H1 (cell line): ENCODE results near the gene AIF1L.

Source experiments
- CTCF ChIP-seq, 3 experiments: IDR thresholded peaks; 1 replicate in 2 of 3; 2 replicates in 1 of 3; pipeline versions ENCODE4 v1.5.1 to v1.6.1; 2011; ENCODE audit warnings: low read length in 3 of 3, mild to moderate bottlenecking in 3 of 3, inconsistent platforms in 2 of 3, low read depth in 1 of 3, moderate library complexity in 1 of 3; ENCODE audit not compliant: insufficient read depth in 1 of 3; ENCODE audit errors: control extremely low read depth in 1 of 3
- RFX5 ChIP-seq: IDR thresholded peaks from 2 replicates; pipeline ENCODE4 v1.6.1; 2011; ENCODE audit warnings: low read depth, low read length, improper control_type of control experiment, borderline replicate concordance
- SP1 ChIP-seq: IDR thresholded peaks from 2 replicates; pipeline ENCODE4 v1.6.1; 2011; ENCODE audit warnings: low read depth, low read length
- SUZ12 ChIP-seq: fragments of 200-600 bp; sonication (generic); IDR thresholded peaks from 2 replicates; pipeline ENCODE4 v1.6.1; 2012; ENCODE audit warnings: mild to moderate bottlenecking, inconsistent platforms, low read length, moderate library complexity, mixed read lengths
- TAF1 ChIP-seq: IDR thresholded peaks from 2 replicates; pipeline ENCODE4 v1.6.1; 2011; ENCODE audit warnings: mild to moderate bottlenecking, low read depth, low read length
- YY1 ChIP-seq: IDR thresholded peaks from 2 replicates; pipeline ENCODE4 v1.6.1; 2011; ENCODE audit warnings: low read depth, mild to moderate bottlenecking, low read length

- no peak for TF ChIP-seq RFX5
- TF ChIP-seq CTCF (IDR thresholded peaks at IDR 0.05; ENCODE audit: control extremely low read depth in 1 of 3, insufficient read depth in 1 of 3, low read depth in 1 of 3, low read length in 3 of 3): no peak
- no peak for TF ChIP-seq SP1
- no peak for TF ChIP-seq TAF1
- TF ChIP-seq SUZ12: no peak
- TF ChIP-seq YY1: no peak
Observed at GRCh38 chr9:131101207-131101964, 5.1 kb downstream of the AIF1L start.
